GM21717 (cell line): ENCODE results near the gene MMS22L.
A peak's percentile ranks its signal among the peaks of the same experiment; 100 is the strongest.

Experiments
- ATAC-seq: cut with Tn5 transposase; IDR thresholded peaks from one replicate; pipeline ENCODE4 v1.9.1; 2021; ENCODE audit warnings: mild to moderate bottlenecking, moderate library complexity; ENCODE audit not compliant: unreplicated experiment

Gene MMS22L, protein sequence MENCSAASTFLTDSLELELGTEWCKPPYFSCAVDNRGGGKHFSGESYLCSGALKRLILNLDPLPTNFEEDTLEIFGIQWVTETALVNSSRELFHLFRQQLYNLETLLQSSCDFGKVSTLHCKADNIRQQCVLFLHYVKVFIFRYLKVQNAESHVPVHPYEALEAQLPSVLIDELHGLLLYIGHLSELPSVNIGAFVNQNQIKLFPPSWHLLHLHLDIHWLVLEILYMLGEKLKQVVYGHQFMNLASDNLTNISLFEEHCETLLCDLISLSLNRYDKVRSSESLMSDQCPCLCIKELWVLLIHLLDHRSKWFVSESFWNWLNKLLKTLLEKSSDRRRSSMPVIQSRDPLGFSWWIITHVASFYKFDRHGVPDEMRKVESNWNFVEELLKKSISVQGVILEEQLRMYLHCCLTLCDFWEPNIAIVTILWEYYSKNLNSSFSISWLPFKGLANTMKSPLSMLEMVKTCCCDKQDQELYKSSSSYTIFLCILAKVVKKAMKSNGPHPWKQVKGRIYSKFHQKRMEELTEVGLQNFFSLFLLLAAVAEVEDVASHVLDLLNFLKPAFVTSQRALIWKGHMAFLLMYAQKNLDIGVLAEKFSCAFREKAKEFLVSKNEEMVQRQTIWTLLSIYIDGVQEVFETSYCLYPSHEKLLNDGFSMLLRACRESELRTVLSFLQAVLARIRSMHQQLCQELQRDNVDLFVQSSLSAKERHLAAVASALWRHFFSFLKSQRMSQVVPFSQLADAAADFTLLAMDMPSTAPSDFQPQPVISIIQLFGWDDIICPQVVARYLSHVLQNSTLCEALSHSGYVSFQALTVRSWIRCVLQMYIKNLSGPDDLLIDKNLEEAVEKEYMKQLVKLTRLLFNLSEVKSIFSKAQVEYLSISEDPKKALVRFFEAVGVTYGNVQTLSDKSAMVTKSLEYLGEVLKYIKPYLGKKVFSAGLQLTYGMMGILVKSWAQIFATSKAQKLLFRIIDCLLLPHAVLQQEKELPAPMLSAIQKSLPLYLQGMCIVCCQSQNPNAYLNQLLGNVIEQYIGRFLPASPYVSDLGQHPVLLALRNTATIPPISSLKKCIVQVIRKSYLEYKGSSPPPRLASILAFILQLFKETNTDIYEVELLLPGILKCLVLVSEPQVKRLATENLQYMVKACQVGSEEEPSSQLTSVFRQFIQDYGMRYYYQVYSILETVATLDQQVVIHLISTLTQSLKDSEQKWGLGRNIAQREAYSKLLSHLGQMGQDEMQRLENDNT

GRCh38 chr6:97282726-97283617 lies at the start of gene MMS22L:
Gene MMS22L (minus strand): TSS chr6:97283216. CDS start chr6:97282477, 739 bp downstream.
- peak; percentile 98 for ATAC-seq

GRCh38 chr6:97322811-97323210 lies 39.8 kb upstream of the MMS22L start:
- no peak for ATAC-seq

DNA sequence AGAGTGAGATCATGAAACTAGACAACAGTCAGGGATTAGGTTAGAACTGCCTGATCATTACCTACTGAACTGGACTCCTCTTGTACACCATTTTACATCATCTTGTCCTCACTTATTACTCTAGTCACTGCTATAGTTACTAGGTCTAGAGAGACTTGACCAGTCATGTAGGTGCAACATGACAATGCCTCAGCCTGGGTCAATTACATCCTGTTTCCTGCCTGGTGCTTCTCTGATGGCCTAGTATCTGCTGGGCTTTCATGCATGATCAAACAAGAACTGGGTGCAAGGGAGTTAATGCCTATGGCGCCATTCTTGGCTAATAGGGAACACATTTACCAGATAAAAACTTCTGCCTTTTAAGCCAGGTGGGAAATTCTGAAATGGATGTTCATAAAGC lies 39.2 kb upstream of the MMS22L start:
- ATAC-seq: no peak

GRCh38 chr6:97316978-97317377 lies 34.0 kb upstream of the MMS22L start:
- ATAC-seq: no peak

GRCh38 chr6:97312241-97312640 lies 29.2 kb upstream of the MMS22L start:
- ATAC-seq: no peak

GRCh38 chr6:97306544-97307320 lies 23.7 kb upstream of the MMS22L start:
- ATAC-seq: no peak

- no peak for ATAC-seq
These were observed 22.5 kb upstream of the MMS22L start for GRCh38 chr6:97305414-97306066.

GRCh38 chr6:97304701-97305100 lies 21.7 kb upstream of the MMS22L start:
- ATAC-seq: no peak

- no peak for ATAC-seq
These were observed 11.4 kb upstream of the MMS22L start for GRCh38 chr6:97294451-97294850.

DNA sequence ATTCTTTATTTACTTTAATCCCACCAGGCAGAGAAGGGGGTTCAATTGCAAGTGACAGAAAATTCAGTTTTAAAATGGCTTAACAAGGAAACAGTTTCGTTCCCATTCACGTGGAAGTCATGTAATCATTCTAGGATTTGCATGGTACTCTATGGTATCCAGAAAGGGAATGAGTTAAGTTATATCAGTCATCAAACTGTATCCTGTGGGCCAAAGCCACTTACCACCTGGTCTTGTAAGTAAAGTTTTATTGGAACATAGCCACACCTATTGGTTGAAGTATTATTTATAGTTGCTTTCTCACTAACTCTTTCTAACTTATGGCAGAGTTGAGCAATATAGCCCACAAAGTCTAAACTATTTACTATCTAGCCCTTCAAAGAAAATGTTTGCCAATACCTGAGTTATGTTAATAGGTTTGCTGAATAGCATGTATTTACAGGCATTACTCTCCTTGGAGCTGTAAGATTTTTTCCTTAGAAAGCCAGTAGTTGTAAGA lies 10.2 kb upstream of the MMS22L start:
- no peak for ATAC-seq

- no peak for ATAC-seq
These were observed 9.7 kb upstream of the MMS22L start for GRCh38 chr6:97292671-97293070.

GRCh38 chr6:97291896-97292295 lies 8.9 kb upstream of the MMS22L start:
- no peak for ATAC-seq

- no peak for ATAC-seq
These were observed 6.3 kb upstream of the MMS22L start for GRCh38 chr6:97289332-97289731.

GRCh38 chr6:97288188-97288587 lies 5.2 kb upstream of the MMS22L start:
- no peak for ATAC-seq

- peak; percentile 8 for ATAC-seq
These were observed 734 bp downstream of the MMS22L start for GRCh38 chr6:97282238-97282725.

- no peak for ATAC-seq
These were observed 2.2 kb downstream of the MMS22L start for GRCh38 chr6:97280766-97281165.

- ATAC-seq: no peak
These were observed 7.2 kb downstream of the MMS22L start for GRCh38 chr6:97275804-97276203.

DNA sequence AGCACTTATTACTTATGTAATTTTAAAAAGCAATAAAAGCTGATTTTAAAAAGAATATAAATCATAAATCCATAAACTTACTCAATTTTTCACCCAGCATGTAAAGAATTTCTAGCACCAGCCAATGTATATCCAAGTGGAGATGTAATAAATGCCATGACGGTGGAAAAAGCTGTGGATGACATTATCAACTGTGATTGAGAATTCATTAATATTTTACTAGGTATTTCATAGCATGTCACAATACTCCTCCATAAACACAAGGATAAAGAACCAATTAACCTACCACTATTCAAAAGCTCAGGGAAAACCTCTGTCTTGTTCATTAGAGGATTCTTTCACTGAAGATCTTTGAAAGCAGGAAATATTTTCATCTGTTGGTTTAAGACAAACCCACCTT lies 13.2 kb downstream of the MMS22L start:
- ATAC-seq: no peak

GRCh38 chr6:97262676-97263075 lies 20.3 kb downstream of the MMS22L start:
- ATAC-seq: no peak
